ENCODE measurements around the gene ACBD4. TPM values are rescaled to one million over a fixed set of nuclear protein-coding genes. Genes with fewer than 3 reads are reported as not detected.

Gene ACBD4
- total RNA-seq, 6 donors from 2014 or later: 9.7 to 68.1 (median 23.4) TPM

DNA sequence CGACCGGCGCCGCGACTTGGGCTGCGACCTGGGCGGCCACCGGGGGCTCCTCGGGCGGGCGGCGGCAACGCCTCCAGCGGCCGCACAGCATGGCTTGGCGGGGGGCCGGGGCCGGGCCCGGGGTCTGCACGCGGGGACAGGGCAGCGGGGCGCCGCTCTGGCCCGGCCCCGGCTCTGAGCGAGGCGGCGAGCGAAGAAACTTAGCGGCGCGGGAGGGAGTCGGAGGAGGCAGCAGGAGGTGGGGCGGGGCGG, 3.2 kb upstream of the ACBD4 start, which contains the start of gene PLCD3:
Gene PLCD3 (minus strand): TSS at position 196 of the 252 bp plus-strand sequence. CDS start 105 bp downstream, at position 91.
- WGBS, 2 donors: 0 to 1% methylated on average over 2 to 22 of the region's 36 CpGs
- no peaks in the 10 kb centered on the region for H3K27me3 ChIP-seq
- H3K27ac ChIP-seq: peak within 1 kb of the TSS; percentile 88 to 99 (median 94)
- no peaks in the 10 kb centered on the region for H3K36me3 ChIP-seq
- no peak for ATAC-seq (ENCODE audit: low FRiP score in 2 of 2)
- H3K9me3 ChIP-seq: no peaks in the 10 kb centered on the region
- H3K4me1 ChIP-seq: peaks cover 46 to 66% (median 51%) of the 10 kb centered on the region in 4 donors
- TF ChIP-seq EP300 (IDR thresholded peaks at IDR 0.05) (no peak), POLR2A (IDR thresholded peaks at IDR 0.05) (no peak), POLR2AphosphoS5 (IDR thresholded peaks at IDR 0.05) (no peak)
- TF ChIP-seq, protein P1, sequence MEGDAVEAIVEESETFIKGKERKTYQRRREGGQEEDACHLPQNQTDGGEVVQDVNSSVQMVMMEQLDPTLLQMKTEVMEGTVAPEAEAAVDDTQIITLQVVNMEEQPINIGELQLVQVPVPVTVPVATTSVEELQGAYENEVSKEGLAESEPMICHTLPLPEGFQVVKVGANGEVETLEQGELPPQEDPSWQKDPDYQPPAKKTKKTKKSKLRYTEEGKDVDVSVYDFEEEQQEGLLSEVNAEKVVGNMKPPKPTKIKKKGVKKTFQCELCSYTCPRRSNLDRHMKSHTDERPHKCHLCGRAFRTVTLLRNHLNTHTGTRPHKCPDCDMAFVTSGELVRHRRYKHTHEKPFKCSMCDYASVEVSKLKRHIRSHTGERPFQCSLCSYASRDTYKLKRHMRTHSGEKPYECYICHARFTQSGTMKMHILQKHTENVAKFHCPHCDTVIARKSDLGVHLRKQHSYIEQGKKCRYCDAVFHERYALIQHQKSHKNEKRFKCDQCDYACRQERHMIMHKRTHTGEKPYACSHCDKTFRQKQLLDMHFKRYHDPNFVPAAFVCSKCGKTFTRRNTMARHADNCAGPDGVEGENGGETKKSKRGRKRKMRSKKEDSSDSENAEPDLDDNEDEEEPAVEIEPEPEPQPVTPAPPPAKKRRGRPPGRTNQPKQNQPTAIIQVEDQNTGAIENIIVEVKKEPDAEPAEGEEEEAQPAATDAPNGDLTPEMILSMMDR (IDR thresholded peaks at IDR 0.05): no peak
- peak in 1 of 2 donors; percentile 95 for DNase-seq
- peak within 1 kb of the TSS; percentile 67 to 93 (median 70) for H3K4me3 ChIP-seq

DNA sequence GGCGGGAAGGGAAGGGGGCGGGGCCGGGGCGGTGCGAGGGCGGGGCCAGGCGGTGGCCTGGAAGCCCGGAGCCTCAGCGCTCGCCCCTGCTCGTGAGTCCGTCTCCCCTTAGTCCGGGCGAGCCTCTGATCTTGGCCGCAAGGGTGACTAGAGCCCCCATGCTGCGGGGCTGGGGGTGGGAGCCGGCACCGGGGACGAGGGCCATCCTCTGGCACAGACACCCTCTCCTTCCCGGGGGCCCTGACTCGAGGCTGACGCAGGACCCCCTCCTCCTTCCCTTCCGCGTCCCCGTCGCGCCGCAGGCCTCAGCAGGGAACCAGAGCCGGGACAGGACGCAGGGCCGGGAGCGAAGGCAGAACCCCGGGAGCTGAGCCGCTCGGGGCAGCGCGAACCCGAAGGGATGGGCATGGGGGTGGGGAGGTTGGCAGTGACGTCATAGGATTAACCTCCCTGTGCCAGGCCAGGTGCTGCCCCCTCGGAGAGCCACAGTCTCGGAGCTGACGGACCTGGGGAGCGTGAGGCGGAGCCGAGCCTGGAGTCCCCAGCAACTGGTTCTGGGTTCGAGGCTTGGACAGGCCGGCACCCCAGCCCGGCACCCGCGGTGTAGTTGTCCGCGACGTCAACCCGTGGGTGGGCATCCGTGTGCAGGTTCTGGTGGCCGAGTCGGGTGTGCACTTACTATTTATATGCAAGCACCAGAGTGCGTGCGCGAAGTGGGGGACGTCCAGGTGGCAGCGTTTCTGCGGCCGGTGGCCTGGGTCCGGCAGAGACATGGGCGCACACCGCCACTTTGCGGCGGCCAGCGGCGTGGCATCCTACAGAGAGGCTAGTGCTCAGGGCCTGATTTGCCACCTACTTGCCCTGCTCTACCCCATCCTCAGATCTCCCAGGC, 2.7 kb upstream of the ACBD4 start:
- peak in 3 of 4 donors; percentile 29 to 66 (median 42) for TF ChIP-seq POLR2A (IDR thresholded peaks at IDR 0.05)
- TF ChIP-seq POLR2AphosphoS5 (IDR thresholded peaks at IDR 0.05): peak; percentile 44 to 84
- TF ChIP-seq, protein P1 (IDR thresholded peaks at IDR 0.05): peak; percentile 85 to 96 (median 94)
- TF ChIP-seq EP300 (IDR thresholded peaks at IDR 0.05): no peak
- ATAC-seq (ENCODE audit: low FRiP score in 2 of 2): peak; percentile 85 to 88
- Histone ChIP-seq H3K27ac (peak overlapping the region; percentile 88 to 99 (median 94)), H3K27me3 (no peaks in the 10 kb centered on the region), H3K4me1 (peaks cover 40 to 61% (median 45%) of the 10 kb centered on the region in 4 donors), H3K4me3 (peak overlapping the region; percentile 67 to 93 (median 70)), H3K36me3 (peaks cover 0 to 3% (median 0%) of the 10 kb centered on the region in 4 donors), H3K9me3 (no peaks in the 10 kb centered on the region)
- WGBS, 2 donors: 1 to 5% methylated on average over 13 to 27 of the region's 71 CpGs
- peak; percentile 93 to 96 for DNase-seq

DNA sequence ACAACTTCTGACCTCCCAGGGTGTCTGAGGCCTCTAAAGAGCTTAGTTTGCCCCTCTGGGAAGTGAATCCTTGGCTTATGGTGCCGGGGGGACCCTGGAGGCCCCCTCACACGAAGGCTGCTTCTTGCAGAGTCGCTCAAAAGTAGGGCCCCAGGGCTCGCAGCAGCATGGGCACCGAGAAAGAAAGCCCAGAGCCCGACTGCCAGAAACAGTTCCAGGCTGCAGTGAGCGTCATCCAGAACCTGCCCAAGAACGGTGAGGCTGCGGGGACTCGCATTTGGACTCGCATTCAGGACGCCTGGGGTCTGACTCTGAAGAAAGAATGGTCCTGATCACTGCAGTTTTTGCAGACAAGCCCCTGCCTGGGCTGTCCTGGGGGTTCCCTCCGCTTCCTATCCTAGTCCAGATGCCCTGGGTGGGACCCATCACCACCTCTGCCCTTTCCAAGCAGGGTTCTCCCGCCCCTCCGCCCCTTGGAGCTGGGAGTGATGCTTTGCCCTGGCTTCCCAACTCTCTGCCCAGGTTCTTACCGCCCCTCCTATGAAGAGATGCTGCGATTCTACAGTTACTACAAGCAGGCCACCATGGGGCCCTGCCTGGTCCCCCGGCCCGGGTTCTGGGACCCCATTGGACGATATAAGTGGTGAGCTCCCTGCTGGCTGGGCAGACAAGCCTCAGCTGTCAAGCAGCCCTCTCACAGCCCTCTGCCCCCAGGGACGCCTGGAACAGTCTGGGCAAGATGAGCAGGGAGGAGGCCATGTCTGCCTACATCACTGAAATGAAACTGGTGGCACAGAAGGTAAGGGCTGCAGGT, 698 bp downstream of the ACBD4 start:
- Histone ChIP-seq H3K36me3 (peaks cover 0 to 19% (median 0%) of the 10 kb centered on the region in 4 donors), H3K4me3 (peak overlapping the region; percentile 60 to 95 (median 74)), H3K9me3 (no peaks in the 10 kb centered on the region), H3K27me3 (no peaks in the 10 kb centered on the region), H3K27ac (peak overlapping the region; percentile 72 to 89 (median 85)), H3K4me1 (peaks cover 20 to 34% (median 22%) of the 10 kb centered on the region in 4 donors)
- DNase-seq (no peak), ATAC-seq (ENCODE audit: low FRiP score in 2 of 2) (no peak)
- WGBS, 2 donors: 66 to 76% methylated on average over 6 to 11 of the region's 21 CpGs
- TF ChIP-seq POLR2A (IDR thresholded peaks at IDR 0.05) (no peak), POLR2AphosphoS5 (IDR thresholded peaks at IDR 0.05) (no peak), EP300 (IDR thresholded peaks at IDR 0.05) (no peak)
- TF ChIP-seq, protein P1 (IDR thresholded peaks at IDR 0.05): no peak

DNA sequence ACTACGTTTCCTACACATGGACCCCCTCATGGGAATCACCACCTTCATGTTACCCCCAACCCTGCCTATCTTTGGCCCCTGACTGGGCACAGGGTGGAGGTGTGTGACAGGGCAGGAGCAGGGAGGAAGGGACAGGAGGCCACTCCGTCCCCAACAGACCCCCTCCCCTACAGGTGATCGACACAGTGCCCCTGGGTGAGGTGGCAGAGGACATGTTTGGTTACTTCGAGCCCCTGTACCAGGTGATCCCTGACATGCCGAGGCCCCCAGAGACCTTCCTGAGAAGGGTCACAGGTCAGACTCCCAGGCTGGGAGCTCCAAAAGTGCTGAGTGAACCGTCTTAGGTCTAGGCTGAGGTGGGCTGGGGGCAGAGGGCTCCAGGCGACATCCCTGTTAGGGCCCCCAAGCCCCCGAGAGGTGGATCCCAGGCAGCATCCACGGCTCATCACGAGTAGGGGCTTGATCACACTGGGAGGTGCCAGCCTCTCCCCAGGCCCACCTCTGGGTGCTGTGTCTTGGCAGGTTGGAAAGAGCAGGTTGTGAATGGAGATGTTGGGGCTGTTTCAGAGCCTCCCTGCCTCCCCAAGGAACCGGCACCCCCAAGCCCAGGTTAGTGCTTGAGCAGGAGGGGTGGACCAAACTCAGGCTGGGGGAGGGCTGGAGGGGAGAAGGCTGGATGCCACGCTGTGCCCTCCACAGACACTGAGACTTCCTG, 1.5 kb downstream of the ACBD4 start:
- TF ChIP-seq, protein P1 (IDR thresholded peaks at IDR 0.05): no peak
- TF ChIP-seq EP300 (IDR thresholded peaks at IDR 0.05) (no peak), POLR2A (IDR thresholded peaks at IDR 0.05) (no peak), POLR2AphosphoS5 (IDR thresholded peaks at IDR 0.05) (no peak)
- peaks cover 13 to 26% (median 14%) of the 10 kb centered on the region in 4 donors for H3K4me1 ChIP-seq
- no peak for DNase-seq
- peaks cover 0 to 19% (median 0%) of the 10 kb centered on the region in 4 donors for H3K36me3 ChIP-seq
- no peaks in the 10 kb centered on the region for H3K9me3 ChIP-seq
- no peak overlapping the region for H3K27ac ChIP-seq
- H3K27me3 ChIP-seq: no peaks in the 10 kb centered on the region
- no peak for ATAC-seq (ENCODE audit: low FRiP score in 2 of 2)
- 83 to 98% methylated on average over 4 to 8 of the region's 12 CpGs for WGBS, 2 donors
- H3K4me3 ChIP-seq: no peak overlapping the region

Data from upper lobe of left lung (tissue), 6 donors.